NCI-H2196 (cell line): ENCODE measurements around the gene CHL1.

Source experiments
- DNase-seq: peaks from one replicate; lab custom pipeline; 2025; ENCODE audit not compliant: unreplicated experiment; lab: John Stamatoyannopoulos, UW

Gene CHL1

GRCh38 chr3:217948-218347 lies 21.4 kb downstream of the CHL1 start:
- no peak for DNase-seq

- no peak for DNase-seq
Measured at GRCh38 chr3:228442-229182, 32.0 kb downstream of the CHL1 start.

- DNase-seq, result no peak
Measured at GRCh38 chr3:229183-229661, 32.7 kb downstream of the CHL1 start.

GRCh38 chr3:236881-237280 lies 40.3 kb downstream of the CHL1 start:
- DNase-seq, result no peak

- no peak for DNase-seq
Measured at GRCh38 chr3:242602-243355, 46.2 kb downstream of the CHL1 start.

GRCh38 chr3:243356-243725 lies 46.8 kb downstream of the CHL1 start:
- no peak for DNase-seq

GRCh38 chr3:244041-244440 lies 47.5 kb downstream of the CHL1 start:
- DNase-seq, result no peak

- DNase-seq, result no peak
Measured at GRCh38 chr3:247916-248315, 51.4 kb downstream of the CHL1 start.

GRCh38 chr3:248864-249520 lies 52.4 kb downstream of the CHL1 start:
- DNase-seq, result no peak

GRCh38 chr3:249587-250262 lies 53.2 kb downstream of the CHL1 start:
- DNase-seq, result no peak

- DNase-seq, result no peak
Measured at GRCh38 chr3:256501-256900, 59.9 kb downstream of the CHL1 start.

- DNase-seq, result no peak
Measured at GRCh38 chr3:257826-258225, 61.3 kb downstream of the CHL1 start.

GRCh38 chr3:260898-261297 lies 64.3 kb downstream of the CHL1 start:
- no peak for DNase-seq

GRCh38 chr3:263393-263792 lies 66.8 kb downstream of the CHL1 start:
- no peak for DNase-seq

- DNase-seq, result no peak
Measured at GRCh38 chr3:264394-265156, 68.0 kb downstream of the CHL1 start.

- DNase-seq, result no peak
Measured at GRCh38 chr3:267101-267500, 70.5 kb downstream of the CHL1 start.

- no peak for DNase-seq
Measured at GRCh38 chr3:270688-271087, 74.1 kb downstream of the CHL1 start.

GRCh38 chr3:274927-275326 lies 78.4 kb downstream of the CHL1 start:
- no peak for DNase-seq

- no peak for DNase-seq
Measured at GRCh38 chr3:277873-278272, 81.3 kb downstream of the CHL1 start.

GRCh38 chr3:278300-279064 lies 81.9 kb downstream of the CHL1 start:
- no peak for DNase-seq
